SK-N-SH treated with all-trans-retinoic acid at 6 μM for 48 hours (cell line): ENCODE data around the gene ALDH18A1.

Source experiments
- ATAC-seq: fragments of 200-7000 bp; cut with Tn5 transposase; 3 replicates; pipeline ENCODE4 v1.9.1; 2020; ENCODE audit warnings: mild to moderate bottlenecking, moderate library complexity
- ARNTL ChIP-seq: fragments of 450-650 bp; formaldehyde crosslinking; IDR thresholded peaks from 2 replicates; pipeline ENCODE4 v1.5.0; 2020; ENCODE audit warnings: low read depth, mild to moderate bottlenecking, moderate library complexity, borderline replicate concordance
- BACH2 ChIP-seq: fragments of 250-450 bp; sonication (Bioruptor Pico); IDR thresholded peaks from 2 replicates; pipeline ENCODE4 v1.9.0; 2021; ENCODE audit warnings: mild to moderate bottlenecking, borderline replicate concordance
- CREB5 ChIP-seq: fragments of 250-450 bp; sonication (Bioruptor Pico); IDR thresholded peaks from 2 replicates; pipeline ENCODE4 v1.5.1; 2020; ENCODE audit warnings: low read depth, mild to moderate bottlenecking, moderate library complexity
- CSDC2 ChIP-seq: fragments of 250-450 bp; sonication (Bioruptor Pico); IDR thresholded peaks from 2 replicates; pipeline ENCODE4 v1.5.0; 2020; ENCODE audit warnings: mild to moderate bottlenecking, moderate library complexity
- CSRNP3 ChIP-seq: fragments of 250-450 bp; sonication (Bioruptor Pico); IDR thresholded peaks from 2 replicates; pipeline ENCODE4 v1.5.1; 2021; ENCODE audit warnings: mild to moderate bottlenecking, moderate library complexity
- ESRRG ChIP-seq: fragments of 250-450 bp; sonication (Bioruptor Pico); IDR thresholded peaks from 2 replicates; pipeline ENCODE4 v1.6.1; 2021; ENCODE audit warnings: mild to moderate bottlenecking
- GLIS3 ChIP-seq: fragments of 250-450 bp; sonication (Bioruptor Pico); IDR thresholded peaks from 2 replicates; pipeline ENCODE4 v1.5.0; 2020; ENCODE audit warnings: mild to moderate bottlenecking, moderate library complexity
- ISL1 ChIP-seq: fragments of 250-450 bp; sonication (Bioruptor Pico); IDR thresholded peaks from 2 replicates; pipeline ENCODE4 v2.1.2; 2022; ENCODE audit warnings: mild to moderate bottlenecking, moderate library complexity
- OSR1 ChIP-seq: fragments of 250-450 bp; sonication (Bioruptor Pico); IDR thresholded peaks from 2 replicates; pipeline ENCODE4 v1.8.0; 2022; ENCODE audit warnings: moderate library complexity, mild to moderate bottlenecking, inconsistent platforms
- PATZ1 ChIP-seq: fragments of 250-450 bp; sonication (Bioruptor Pico); IDR thresholded peaks from 2 replicates; pipeline ENCODE4 v1.8.0; 2020; ENCODE audit warnings: mild to moderate bottlenecking, moderate library complexity, borderline replicate concordance
- POU6F1 ChIP-seq: fragments of 250-450 bp; sonication (Bioruptor Pico); IDR thresholded peaks from 2 replicates; pipeline ENCODE4 v1.8.0; 2021; ENCODE audit warnings: low read depth, mild to moderate bottlenecking, moderate library complexity, borderline replicate concordance
- PPARA ChIP-seq: fragments of 250-450 bp; sonication (Bioruptor Pico); IDR thresholded peaks from 2 replicates; pipeline ENCODE4 v1.5.0; 2020; ENCODE audit warnings: mild to moderate bottlenecking, borderline replicate concordance
- RARB ChIP-seq: fragments of 250-450 bp; sonication (Bioruptor Pico); IDR thresholded peaks from 2 replicates; pipeline ENCODE4 v1.8.0; 2021; ENCODE audit warnings: mild to moderate bottlenecking, moderate library complexity
- SNAI2 ChIP-seq: fragments of 250-450 bp; sonication (Bioruptor Pico); IDR thresholded peaks from 2 replicates; pipeline ENCODE4 v1.5.0; 2020; ENCODE audit warnings: mild to moderate bottlenecking, moderate library complexity
- TCF4 ChIP-seq: fragments of 250-450 bp; sonication (Bioruptor Pico); IDR thresholded peaks from 2 replicates; pipeline ENCODE4 v1.8.0; 2021; ENCODE audit warnings: mild to moderate bottlenecking, moderate library complexity, borderline replicate concordance
- TOX ChIP-seq: fragments of 250-450 bp; sonication (Bioruptor Pico); IDR thresholded peaks from 2 replicates; pipeline ENCODE4 v1.8.0; 2021; ENCODE audit warnings: mild to moderate bottlenecking, moderate library complexity, borderline replicate concordance
- TSHZ2 ChIP-seq: fragments of 250-450 bp; sonication (Bioruptor Pico); IDR thresholded peaks from 2 replicates; pipeline ENCODE4 v1.5.0; 2020; ENCODE audit warnings: mild to moderate bottlenecking, moderate library complexity
- ZC3H10 ChIP-seq: fragments of 250-450 bp; sonication (Bioruptor Pico); IDR thresholded peaks from 2 replicates; pipeline ENCODE4 v1.5.1; 2021; ENCODE audit warnings: mild to moderate bottlenecking, moderate library complexity
- ZFP3 ChIP-seq: fragments of 250-450 bp; sonication (Bioruptor Pico); IDR thresholded peaks from 2 replicates; pipeline ENCODE4 v1.5.0; 2020; ENCODE audit warnings: mild to moderate bottlenecking, moderate library complexity
- ZFP30 ChIP-seq: fragments of 450-650 bp; formaldehyde crosslinking; IDR thresholded peaks from 2 replicates; pipeline ENCODE4 v1.5.0; 2022; ENCODE audit warnings: mild to moderate bottlenecking, moderate library complexity
- ZNF565 ChIP-seq: fragments of 450-650 bp; formaldehyde crosslinking; conservative IDR thresholded peaks from 2 replicates; pipeline ENCODE4 v1.5.0; 2020; ENCODE audit warnings: low read depth, mild to moderate bottlenecking, moderate library complexity
- ZNF70 ChIP-seq: fragments of 450-650 bp; formaldehyde crosslinking; IDR thresholded peaks from 2 replicates; pipeline ENCODE4 v1.5.0; 2020; ENCODE audit warnings: mild to moderate bottlenecking, moderate library complexity
- ZNF8 ChIP-seq: fragments of 450-650 bp; formaldehyde crosslinking; IDR thresholded peaks from 2 replicates; pipeline ENCODE4 v1.5.0; 2020; ENCODE audit warnings: mild to moderate bottlenecking, moderate library complexity

Gene ALDH18A1

GRCh38 chr10:95578619-95579018, 77.9 kb downstream of the ALDH18A1 start:
- ATAC-seq: no peak
- TF ChIP-seq ZFP3 (CRISPR knock-in tag) (no peak), OSR1 (CRISPR knock-in tag) (no peak), ZNF8 (CRISPR knock-in tag) (no peak), ESRRG (CRISPR knock-in tag) (no peak), CREB5 (CRISPR knock-in tag) (no peak), ARNTL (CRISPR knock-in tag) (no peak), TSHZ2 (CRISPR knock-in tag) (no peak), CSRNP3 (CRISPR knock-in tag) (no peak), BACH2 (no peak), ISL1 (no peak), ZNF565 (CRISPR knock-in tag) (no peak), TOX (CRISPR knock-in tag) (no peak), TCF4 (CRISPR knock-in tag) (no peak), PPARA (no peak), PATZ1 (CRISPR knock-in tag) (no peak), ZNF70 (CRISPR knock-in tag) (no peak), SNAI2 (CRISPR knock-in tag) (no peak)

GRCh38 chr10:95574649-95575365, 81.7 kb downstream of the ALDH18A1 start:
- no peak for ATAC-seq
- TF ChIP-seq ZC3H10: no peak
- no peak for TF ChIP-seq ZFP3 (CRISPR knock-in tag)
- no peak for TF ChIP-seq ZFP30
- TF ChIP-seq OSR1 (CRISPR knock-in tag): no peak
- TF ChIP-seq TCF4 (CRISPR knock-in tag): no peak
- no peak for TF ChIP-seq ZNF8 (CRISPR knock-in tag)
- no peak for TF ChIP-seq CSRNP3 (CRISPR knock-in tag)
- TF ChIP-seq ARNTL (CRISPR knock-in tag): no peak
- no peak for TF ChIP-seq POU6F1
- no peak for TF ChIP-seq ESRRG (CRISPR knock-in tag)
- no peak for TF ChIP-seq CSDC2
- TF ChIP-seq CREB5 (CRISPR knock-in tag): no peak
- no peak for TF ChIP-seq ZNF565 (CRISPR knock-in tag)
- TF ChIP-seq SNAI2 (CRISPR knock-in tag): no peak
- no peak for TF ChIP-seq PATZ1 (CRISPR knock-in tag)
- TF ChIP-seq RARB (CRISPR knock-in tag): no peak
- TF ChIP-seq PPARA: no peak
- TF ChIP-seq BACH2: no peak
- TF ChIP-seq GLIS3 (CRISPR knock-in tag): no peak
- TF ChIP-seq ZNF70 (CRISPR knock-in tag): no peak
